Right hindlimb (tissue), 1 donor: Measurements from ENCODE around the gene TMEM101.
"Not testable (repeated sequence)": the region's sequence is repeated elsewhere in the genome, so short reads cannot be mapped to it uniquely, and the experiment has no call there.

Experiments
- DNase-seq: peaks from one replicate; pipeline ENCODE4 v3.0.0-alpha.2; 2018

Gene TMEM101

GRCh38 chr17:44023545-44024270 is 8.9 kb upstream of the TMEM101 start:
- no peak for DNase-seq

- DNase-seq = no peak
Observed at GRCh38 chr17:44022246-44022645, 7.5 kb upstream of the TMEM101 start.

GRCh38 chr17:44021227-44021626 is 6.5 kb upstream of the TMEM101 start:
- not testable (repeated sequence) for DNase-seq

DNA sequence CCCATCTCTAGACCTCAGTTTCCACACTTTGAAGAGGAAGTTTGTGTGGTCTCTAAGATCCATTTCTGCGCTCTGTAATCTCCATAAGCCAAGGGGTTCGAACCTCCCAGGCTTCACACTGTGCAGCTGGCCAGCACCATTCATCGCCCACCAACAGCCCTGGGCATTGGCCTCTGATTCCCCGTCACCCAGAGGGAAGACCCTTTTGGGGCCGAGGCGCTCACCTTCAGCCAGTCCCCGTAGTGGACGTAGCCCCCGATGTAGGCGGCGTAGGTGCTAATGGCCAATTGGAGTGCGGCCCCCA is 678 bp downstream of the TMEM101 start:
- no peak for DNase-seq

DNA sequence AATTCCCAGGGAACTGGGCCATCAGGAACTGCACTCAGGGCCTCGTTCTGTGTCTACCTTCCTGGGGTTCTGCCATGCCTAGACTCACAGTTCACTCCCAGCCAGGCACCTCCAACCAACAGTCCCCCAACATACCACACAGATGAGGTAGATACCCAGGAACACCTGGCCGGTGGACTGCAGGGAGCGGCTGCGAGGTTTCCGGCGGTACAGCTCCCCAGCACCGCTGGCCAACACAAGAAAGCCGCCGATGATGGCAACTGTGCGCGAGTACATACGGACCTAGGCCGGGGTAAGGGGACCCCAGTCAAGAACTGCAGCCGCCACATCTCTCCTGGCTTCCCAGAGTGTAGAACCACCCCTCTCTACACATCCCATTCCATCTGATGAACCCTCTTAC is 1.9 kb downstream of the TMEM101 start:
- DNase-seq = no peak

GRCh38 chr17:44012391-44012790 is 2.4 kb downstream of the TMEM101 start:
- no peak for DNase-seq

DNA sequence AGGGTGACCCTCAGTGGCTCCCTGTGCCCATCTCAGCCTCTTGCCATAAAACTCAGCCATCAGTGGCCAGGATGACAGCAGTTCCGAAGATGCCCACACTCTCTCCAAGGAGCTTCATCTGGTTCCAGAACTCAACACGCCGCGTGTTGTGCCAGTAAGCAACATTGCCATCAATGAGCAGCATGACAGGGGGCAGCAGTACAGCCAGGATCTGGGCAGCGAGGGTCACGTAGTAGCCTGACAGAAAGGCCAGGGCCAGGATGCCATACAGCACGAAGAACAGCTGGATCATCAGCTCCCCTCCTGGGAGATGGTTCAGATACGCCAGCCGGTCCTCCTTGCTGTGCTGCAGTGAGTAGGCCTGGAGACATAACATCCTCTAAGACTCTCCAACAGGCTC is 2.9 kb downstream of the TMEM101 start:
- DNase-seq = no peak

GRCh38 chr17:44010966-44011647 is 3.7 kb downstream of the TMEM101 start:
- peak; percentile 46 for DNase-seq

DNA sequence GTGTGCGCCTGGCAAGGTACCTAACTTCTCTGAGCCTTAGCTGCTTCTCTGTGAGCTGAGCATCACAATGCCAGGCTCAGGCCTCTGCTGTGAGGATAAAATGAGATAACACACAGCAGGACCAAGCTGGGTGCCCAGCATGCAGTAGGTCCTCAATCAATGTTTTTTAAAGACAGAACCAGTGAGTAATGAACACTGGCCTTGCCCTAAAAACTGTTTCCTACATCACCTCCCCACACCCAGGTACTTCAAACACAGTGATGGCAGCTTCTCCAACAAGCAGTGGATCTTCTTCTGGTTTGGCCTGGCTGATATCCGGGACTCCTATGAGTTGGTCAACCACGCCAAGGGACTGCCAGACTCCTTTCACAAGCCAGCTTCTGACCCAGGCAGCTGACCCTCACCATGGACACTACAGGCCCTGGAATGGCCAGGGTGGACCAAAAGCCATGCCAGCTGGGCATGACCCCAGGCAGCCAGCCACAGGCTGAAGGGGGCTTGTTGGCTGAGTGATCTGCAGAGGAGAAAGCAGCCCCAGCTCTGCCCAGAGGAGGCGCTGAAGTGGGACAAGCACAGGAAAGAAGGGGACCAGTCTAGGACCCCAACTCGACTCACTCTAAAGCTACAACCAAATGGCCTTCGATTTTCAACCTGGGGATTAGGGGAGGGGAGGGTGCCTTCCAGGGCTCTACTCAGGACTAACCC is 6.4 kb downstream of the TMEM101 start:
- DNase-seq = no peak

- DNase-seq = peak; percentile 55
Observed at GRCh38 chr17:44007346-44008204, 7.2 kb downstream of the TMEM101 start.

- peak; percentile 96 for DNase-seq
Observed at GRCh38 chr17:44006598-44007345, 8.0 kb downstream of the TMEM101 start.

- no peak for DNase-seq
Observed at GRCh38 chr17:44006272-44006597, 8.5 kb downstream of the TMEM101 start.

GRCh38 chr17:44005527-44006271 is 9.1 kb downstream of the TMEM101 start:
- no peak for DNase-seq

GRCh38 chr17:44004761-44005526 is 9.8 kb downstream of the TMEM101 start:
- no peak for DNase-seq

- no peak for DNase-seq
Observed at GRCh38 chr17:44004077-44004760, 10.5 kb downstream of the TMEM101 start, which contains the start of gene NAGS. NAGS (plus strand) TSS chr17:44004622; CDS start chr17:44004664, 42 bp downstream.

DNA sequence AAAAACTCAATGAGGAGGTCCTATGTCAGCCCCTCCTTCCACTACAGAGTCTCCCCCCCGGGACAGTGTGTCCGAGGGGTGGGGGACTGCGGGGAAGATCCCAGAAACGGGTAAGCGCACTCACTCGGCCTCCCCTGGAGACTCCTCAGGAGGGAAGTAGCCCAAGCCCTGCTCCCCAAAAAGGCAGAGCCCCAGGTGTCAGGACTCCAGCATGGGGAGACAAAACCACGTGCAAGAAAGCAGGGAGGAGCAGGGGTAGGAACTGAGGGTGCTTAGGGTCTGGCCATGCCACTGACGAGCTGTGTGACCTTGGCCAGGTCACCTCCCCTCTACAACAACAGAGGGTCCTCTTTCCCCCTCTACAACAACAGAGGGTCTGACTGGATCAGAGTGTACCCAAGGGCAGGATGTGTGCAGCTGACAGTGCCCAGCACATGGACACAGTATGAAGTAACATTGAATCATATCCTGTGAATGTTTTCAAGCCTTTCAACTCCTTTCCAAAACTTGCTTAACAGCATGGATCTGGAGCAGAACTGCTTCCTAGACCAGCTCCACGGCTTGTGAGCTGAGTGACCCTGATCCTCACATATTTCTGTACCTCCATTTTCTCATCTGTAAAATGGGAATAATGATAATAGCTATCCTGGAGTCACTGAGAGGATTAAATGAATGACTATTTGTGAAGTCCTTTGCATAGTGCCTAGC is 12.5 kb downstream of the TMEM101 start:
- no peak for DNase-seq

DNA sequence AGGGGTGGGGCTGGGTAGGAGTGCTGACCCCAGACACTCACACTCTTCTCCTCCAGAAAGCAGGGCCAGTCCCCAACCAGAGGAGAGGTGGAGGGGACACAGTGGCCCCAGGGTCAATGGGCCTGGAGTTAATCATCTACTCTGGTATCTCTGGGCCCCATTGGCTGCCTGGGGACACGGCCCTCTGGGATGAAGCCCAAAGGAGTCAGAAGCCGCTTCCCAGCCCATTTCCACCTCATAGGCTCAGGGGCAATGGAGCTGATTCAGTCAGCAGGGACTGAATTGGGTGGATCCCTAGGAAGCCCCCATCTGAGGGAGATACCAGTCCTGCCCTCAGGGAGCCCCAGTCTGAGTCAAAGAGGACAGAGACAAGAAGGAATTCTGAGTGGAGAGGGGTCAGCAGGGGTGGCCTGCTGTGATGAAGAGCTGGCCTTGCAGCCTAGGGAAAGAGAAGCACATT is 13.3 kb downstream of the TMEM101 start:
- no peak for DNase-seq

- no peak for DNase-seq
Observed at GRCh38 chr17:44000871-44001460, 13.8 kb downstream of the TMEM101 start.
